ENCODE results near the gene PTCH2. TPM values are rescaled to one million over a fixed set of nuclear protein-coding genes. Genes with fewer than 3 reads are reported as not detected.

The PTCH2 gene
- total and polyA plus RNA-seq, 2 of the 13 experiments (the other 11 are each of a cell fraction or from before 2014, with no cell fraction given): 0.60 to 1.5 TPM

DNA sequence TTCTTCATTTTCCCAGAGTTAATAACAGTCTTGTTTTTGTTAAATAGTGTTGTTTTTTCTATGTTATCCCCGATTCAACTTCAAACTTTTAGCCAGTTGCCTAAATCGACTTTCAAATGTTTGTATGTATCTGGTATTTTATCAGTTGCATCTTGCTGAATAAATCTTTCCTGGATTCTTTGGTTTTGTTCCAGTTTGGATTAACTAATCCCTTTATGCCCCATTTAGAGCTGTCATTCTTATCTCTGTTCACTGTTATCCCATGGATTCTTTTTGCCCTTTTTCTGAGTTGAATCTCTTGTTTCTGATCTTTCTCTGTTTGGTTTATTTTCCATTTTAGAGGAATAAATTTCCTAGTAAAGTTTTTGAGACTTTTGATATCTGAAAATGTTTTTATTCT is 31.1 kb upstream of the PTCH2 start:
- FAIRE-seq: no peak
- intact Hi-C loops (cut with micrococcal nuclease; ENCODE audit: unreplicated experiment): no loop called here
- H3K4me3 ChIP-seq (replicated peaks in 1 of 3; ENCODE audit: insufficient read depth in 1 of 3, low read depth in 2 of 3, low read length in 3 of 3): no peak overlapping the region
- no peaks in the 10 kb centered on the region for H3K79me2 ChIP-seq (ENCODE audit: insufficient read depth, low read length)
- H3K27me3 ChIP-seq (ENCODE audit: control insufficient read depth in 1 of 2, insufficient read depth in 2 of 2, low read length in 2 of 2): no peaks in the 10 kb centered on the region
- H3K4me1 ChIP-seq (ENCODE audit: insufficient read depth, low read length): no peaks in the 10 kb centered on the region
- WGBS (ENCODE audit: low lambda C conversion rate): 85% methylated on average over 2 of the region's 2 CpGs
- no peak overlapping the region for H2AFZ ChIP-seq (ENCODE audit: low read length)
- no peaks in the 10 kb centered on the region for H4K20me1 ChIP-seq (ENCODE audit: insufficient read depth, low read length)
- TF ChIP-seq ZNF383 (CRISPR knock-in tag; IDR thresholded peaks at IDR 0.05; ENCODE audit: borderline replicate concordance) (no peak), RFXAP (CRISPR knock-in tag; IDR thresholded peaks at IDR 0.05; ENCODE audit: borderline replicate concordance) (no peak), DR1 (CRISPR knock-in tag; IDR thresholded peaks at IDR 0.05) (no peak), HNRNPH1 (optimal IDR thresholded peaks at IDR 0.05; ENCODE audit: low read depth, low read length) (no peak), EHMT2 (IDR thresholded peaks at IDR 0.05; ENCODE audit: borderline replicate concordance, low read depth, low read length) (no peak), HNRNPLL (IDR thresholded peaks at IDR 0.05; ENCODE audit: low read depth, low read length, poor library complexity, severe bottlenecking) (no peak), IKZF4 (CRISPR knock-in tag; IDR thresholded peaks at IDR 0.05; ENCODE audit: borderline replicate concordance, low read depth, not compliant biosample characterization) (no peak), KDM5B (CRISPR knock-in tag; IDR thresholded peaks at IDR 0.05; ENCODE audit: borderline replicate concordance) (no peak), ZNF629 (CRISPR knock-in tag; conservative IDR thresholded peaks at IDR 0.05) (no peak), TFE3 (CRISPR knock-in tag; IDR thresholded peaks at IDR 0.05) (no peak), ESRRA (CRISPR knock-in tag; IDR thresholded peaks at IDR 0.05; ENCODE audit: low read depth) (no peak), KDM5A (IDR thresholded peaks at IDR 0.05; ENCODE audit: borderline replicate concordance, low read length) (no peak), PRMT3 (CRISPR knock-in tag; IDR thresholded peaks at IDR 0.05; ENCODE audit: borderline replicate concordance, low read depth) (no peak)
- TF ChIP-seq, protein P1, sequence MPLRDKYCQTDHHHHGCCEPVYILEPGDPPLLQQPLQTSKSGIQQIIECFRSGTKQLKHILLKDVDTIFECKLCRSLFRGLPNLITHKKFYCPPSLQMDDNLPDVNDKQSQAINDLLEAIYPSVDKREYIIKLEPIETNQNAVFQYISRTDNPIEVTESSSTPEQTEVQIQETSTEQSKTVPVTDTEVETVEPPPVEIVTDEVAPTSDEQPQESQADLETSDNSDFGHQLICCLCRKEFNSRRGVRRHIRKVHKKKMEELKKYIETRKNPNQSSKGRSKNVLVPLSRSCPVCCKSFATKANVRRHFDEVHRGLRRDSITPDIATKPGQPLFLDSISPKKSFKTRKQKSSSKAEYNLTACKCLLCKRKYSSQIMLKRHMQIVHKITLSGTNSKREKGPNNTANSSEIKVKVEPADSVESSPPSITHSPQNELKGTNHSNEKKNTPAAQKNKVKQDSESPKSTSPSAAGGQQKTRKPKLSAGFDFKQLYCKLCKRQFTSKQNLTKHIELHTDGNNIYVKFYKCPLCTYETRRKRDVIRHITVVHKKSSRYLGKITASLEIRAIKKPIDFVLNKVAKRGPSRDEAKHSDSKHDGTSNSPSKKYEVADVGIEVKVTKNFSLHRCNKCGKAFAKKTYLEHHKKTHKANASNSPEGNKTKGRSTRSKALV (CRISPR knock-in tag; IDR thresholded peaks at IDR 0.05): no peak
- no peaks in the 10 kb centered on the region for H3K9me3 ChIP-seq (ENCODE audit: low read length)
- in situ Hi-C loops (cut with HindIII; ENCODE audit: extremely low pct_ligation_motif_present, low pct_unique_long_range_greater_than_20kb): no loop called here
- H3K4me2 ChIP-seq (ENCODE audit: low read depth, low read length): no peak overlapping the region
- no peak for ATAC-seq
- CTCF ChIA-PET (ENCODE audit: low intra/inter-chr PET ratio, low total read pairs): no interaction called here
- no TSS peak for BruUV-seq (replicated peaks)
- POLR2A ChIA-PET: no interaction called here
- no peak overlapping the region for H3K27ac ChIP-seq (ENCODE audit: extremely low read length, insufficient read depth, low read length)
- H3K36me3 ChIP-seq (replicated peaks in 1 of 2; ENCODE audit: control insufficient read depth in 1 of 2, insufficient read depth in 2 of 2, low read length in 2 of 2): peaks cover 5 to 21% of the 10 kb centered on the region in 2 experiments; a peak in 4 of 5 replicates
- no peak overlapping the region for H3K9ac ChIP-seq (ENCODE audit: insufficient read depth, low read depth, low read length)
- no peak for DNase-seq (ENCODE audit: low spot score)

All from HepG2 (cell line).